ENCODE data around the gene TBC1D22B.
"Not testable (repeated sequence)": the region's sequence is repeated elsewhere in the genome, so short reads cannot be mapped to it uniquely, and the experiment has no call there.

The TBC1D22B gene

GRCh38 chr6:37314487-37315156, 57.0 kb downstream of the TBC1D22B start:
- intact Hi-C loops (cut with DNase I), result no loop called here
- peak in 31 of 42 donors; percentile 12 to 70 (median 40) for DNase-seq

- intact Hi-C loops (cut with DNase I), result no loop called here
- DNase-seq, result no peak
Observed at GRCh38 chr6:37315157-37315515, 57.6 kb downstream of the TBC1D22B start.

- no peak for DNase-seq
- intact Hi-C loops (cut with DNase I), result no loop called here
Observed at GRCh38 chr6:37316071-37316470, 58.5 kb downstream of the TBC1D22B start.

GRCh38 chr6:37317312-37318038, 59.9 kb downstream of the TBC1D22B start:
- no peak for DNase-seq
- intact Hi-C loops (cut with DNase I), result no loop called here

- intact Hi-C loops (cut with DNase I), result no loop called here
- DNase-seq, result no peak
Observed at GRCh38 chr6:37319156-37319555, 61.6 kb downstream of the TBC1D22B start.

- no peak for DNase-seq
- intact Hi-C loops (cut with DNase I), result no loop called here
Observed at GRCh38 chr6:37319856-37320480, 62.4 kb downstream of the TBC1D22B start.

GRCh38 chr6:37320646-37321045, 63.1 kb downstream of the TBC1D22B start:
- DNase-seq, result no peak

GRCh38 chr6:37321101-37321500, 63.5 kb downstream of the TBC1D22B start:
- no peak for DNase-seq
- intact Hi-C loops (cut with DNase I), result no loop called here

More at GRCh38 chr6:37320646-37321045, 63.1 kb downstream of the TBC1D22B start:
- intact Hi-C loops (cut with DNase I), result no loop called here

GRCh38 chr6:37321516-37322415, 64.2 kb downstream of the TBC1D22B start:
- DNase-seq, result no peak
- intact Hi-C loops (cut with DNase I), result no loop called here

GRCh38 chr6:37323580-37323979, 66.0 kb downstream of the TBC1D22B start:
- no peak for DNase-seq
- intact Hi-C loops (cut with DNase I), result no loop called here

GRCh38 chr6:37324131-37325033, 66.8 kb downstream of the TBC1D22B start:
- intact Hi-C loops (cut with DNase I), result no loop called here
- peak in 2 of 42 donors; percentile 27 to 49 for DNase-seq

- DNase-seq; intact Hi-C loops (cut with DNase I): not testable (repeated sequence)
Observed at GRCh38 chr6:37330345-37330744, 72.8 kb downstream of the TBC1D22B start.

- intact Hi-C loops (cut with DNase I), result no loop called here
- no peak for DNase-seq
Observed at GRCh38 chr6:37331047-37331446, 73.5 kb downstream of the TBC1D22B start.

GRCh38 chr6:37332894-37333293, 75.3 kb downstream of the TBC1D22B start:
- intact Hi-C loops (cut with DNase I), result no loop called here

GRCh38 chr6:37334047-37334446, 76.5 kb downstream of the TBC1D22B start:
- intact Hi-C loops (cut with DNase I), result no loop called here
- no peak for DNase-seq

More at GRCh38 chr6:37332894-37333293, 75.3 kb downstream of the TBC1D22B start:
- no peak for DNase-seq

- intact Hi-C loops (cut with DNase I); DNase-seq: not testable (repeated sequence)
Observed at GRCh38 chr6:37338317-37338716, 80.7 kb downstream of the TBC1D22B start.

- intact Hi-C loops (cut with DNase I), result no loop called here
- DNase-seq, result no peak
Observed at GRCh38 chr6:37338745-37339255, 81.2 kb downstream of the TBC1D22B start.
